ENCODE results near the gene TNNT1. TPM values are rescaled to one million over a fixed set of nuclear protein-coding genes. Genes with fewer than 3 reads are reported as not detected.

Gene TNNT1
- total RNA-seq, 1 experiment from 2014 or later = 188 TPM

DNA sequence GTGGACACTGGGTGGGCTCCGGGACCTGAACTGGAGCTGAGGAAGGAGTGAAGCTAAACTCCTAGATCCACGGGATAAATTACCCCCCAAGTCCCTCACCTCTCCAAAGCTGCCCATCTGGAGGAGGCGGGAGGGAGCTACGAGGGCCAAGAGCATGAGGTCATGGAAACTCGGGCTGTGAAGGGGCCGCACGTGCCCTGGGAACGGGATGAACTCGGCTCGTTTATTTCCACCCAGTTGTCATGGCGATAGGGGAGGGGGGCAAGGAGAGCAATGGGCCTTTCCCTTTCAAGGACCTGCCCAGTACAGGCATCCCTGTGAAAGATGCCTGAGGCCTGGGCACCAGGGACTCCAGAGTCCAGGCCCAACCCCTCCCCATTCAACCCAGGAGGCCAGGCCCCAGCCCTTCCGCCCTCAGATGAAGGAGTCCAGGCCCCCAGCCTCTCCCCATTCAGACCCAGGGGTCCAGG, 35.4 kb downstream of the TNNT1 start:
- CTCF ChIA-PET = no interaction called here
- BruUV-seq (replicated peaks) = TSS peak; percentile 7
- H3K9ac ChIP-seq (ENCODE audit: low read length) = no peak overlapping the region

GRCh38 chr19:55112777-55113569, 36.0 kb downstream of the TNNT1 start:
- no peak overlapping the region for H3K4me2 ChIP-seq (ENCODE audit: low read length)
- no peak overlapping the region for H3K27ac ChIP-seq (ENCODE audit: low read depth, low read length)
- BruUV-seq (replicated peaks) = no TSS peak
- no peak for TF ChIP-seq POLR2AphosphoS5 (IDR thresholded peaks at IDR 0.05; ENCODE audit: low read depth, low read length)
- no peak for TF ChIP-seq MAX (IDR thresholded peaks at IDR 0.05)
- TF ChIP-seq JUND (IDR thresholded peaks at IDR 0.05) = no peak
- TF ChIP-seq, protein P1, sequence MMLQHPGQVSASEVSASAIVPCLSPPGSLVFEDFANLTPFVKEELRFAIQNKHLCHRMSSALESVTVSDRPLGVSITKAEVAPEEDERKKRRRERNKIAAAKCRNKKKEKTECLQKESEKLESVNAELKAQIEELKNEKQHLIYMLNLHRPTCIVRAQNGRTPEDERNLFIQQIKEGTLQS (IDR thresholded peaks at IDR 0.05) = no peak
- no peak for TF ChIP-seq SIN3A (IDR thresholded peaks at IDR 0.05; ENCODE audit: low read depth)
- TF ChIP-seq CTCF (IDR thresholded peaks at IDR 0.05 in 2 of 3, conservative IDR thresholded peaks at IDR 0.05 in 1 of 3; ENCODE audit: borderline replicate concordance in 1 of 3, insufficient read depth in 1 of 3, low read depth in 2 of 3, low read length in 2 of 3) = 0 out of 6 replicates have a peak, but pooled peaks of 2 of the 3 experiments have one; percentile 17 to 22
- peaks cover 6 to 18% of the 10 kb centered on the region in 2 experiments for H3K4me1 ChIP-seq (ENCODE audit: control insufficient read depth in 1 of 2, insufficient read depth in 2 of 2, low read length in 2 of 2)
- peaks cover 4 to 5% of the 10 kb centered on the region in 2 experiments; a peak in 2 of 4 replicates for H3K36me3 ChIP-seq (ENCODE audit: control insufficient read depth in 1 of 2, insufficient read depth in 2 of 2, low read length in 2 of 2)
- CTCF ChIA-PET = no interaction called here
- intact Hi-C loops (cut with micrococcal nuclease) = no loop called here
- POLR2A ChIA-PET = no interaction called here
- no peaks in the 10 kb centered on the region for H3K9me2 ChIP-seq (ENCODE audit: insufficient read depth)
- H3K9ac ChIP-seq (ENCODE audit: low read length) = no peak overlapping the region
- DNase-seq (ENCODE audit: low read depth, low spot score) = no peak
- H4K20me1 ChIP-seq (ENCODE audit: insufficient read depth) = no peaks in the 10 kb centered on the region
- RAD21 ChIA-PET (ENCODE audit: low non-redundant PET in 1 of 2, low total read pairs in 2 of 2, uncharacterized antibody in 2 of 2, unreplicated experiment in 2 of 2) = no interaction called here
- H3K27me3 ChIP-seq (ENCODE audit: insufficient read depth, low read length) = no peaks in the 10 kb centered on the region
- no peak for ATAC-seq
- H3K9me3 ChIP-seq (ENCODE audit: control insufficient read depth in 1 of 2, insufficient read depth in 1 of 2, low read depth in 1 of 2, low read length in 2 of 2) = no peaks in the 10 kb centered on the region
- H3K79me2 ChIP-seq (ENCODE audit: insufficient read depth, low read length) = peaks cover 62% of the 10 kb centered on the region
- no peak overlapping the region for H2AFZ ChIP-seq (ENCODE audit: low read depth, low read length, poor library complexity, severe bottlenecking)
- no peak overlapping the region for H3K4me3 ChIP-seq (replicated peaks in 1 of 2; ENCODE audit: low read depth in 1 of 2, low read length in 2 of 2)

More for the DNA sequence above, 35.4 kb downstream of the TNNT1 start:
- Histone ChIP-seq H3K27ac (ENCODE audit: low read depth, low read length) (no peak overlapping the region), H3K4me2 (ENCODE audit: low read length) (no peak overlapping the region), H2AFZ (ENCODE audit: low read depth, low read length, poor library complexity, severe bottlenecking) (no peak overlapping the region), H3K36me3 (ENCODE audit: control insufficient read depth in 1 of 2, insufficient read depth in 2 of 2, low read length in 2 of 2) (peaks cover 4 to 5% of the 10 kb centered on the region in 2 experiments; a peak in 2 of 4 replicates), H3K4me3 (replicated peaks in 1 of 2; ENCODE audit: low read depth in 1 of 2, low read length in 2 of 2) (no peak overlapping the region), H4K20me1 (ENCODE audit: insufficient read depth) (no peaks in the 10 kb centered on the region), H3K79me2 (ENCODE audit: insufficient read depth, low read length) (peaks cover 59% of the 10 kb centered on the region), H3K4me1 (ENCODE audit: control insufficient read depth in 1 of 2, insufficient read depth in 2 of 2, low read length in 2 of 2) (peaks cover 10 to 24% of the 10 kb centered on the region in 2 experiments), H3K9me2 (ENCODE audit: insufficient read depth) (no peaks in the 10 kb centered on the region), H3K27me3 (ENCODE audit: insufficient read depth, low read length) (no peaks in the 10 kb centered on the region), H3K9me3 (ENCODE audit: control insufficient read depth in 1 of 2, insufficient read depth in 1 of 2, low read depth in 1 of 2, low read length in 2 of 2) (no peaks in the 10 kb centered on the region)
- no peak for TF ChIP-seq YY1 (IDR thresholded peaks at IDR 0.05; ENCODE audit: extremely low read depth, insufficient replicate concordance, low read depth, low read length)
- POLR2A ChIA-PET = no interaction called here
- DNase-seq (ENCODE audit: low read depth, low spot score) (no peak), ATAC-seq (no peak)
- RAD21 ChIA-PET (ENCODE audit: low non-redundant PET in 1 of 2, low total read pairs in 2 of 2, uncharacterized antibody in 2 of 2, unreplicated experiment in 2 of 2) = no interaction called here
- intact Hi-C loops (cut with micrococcal nuclease) = no loop called here
